HEK293 (cell line): ENCODE results near the gene SYDE1.

Source experiments
- CTCF ChIA-PET: fragments of 350-600 bp; formaldehyde crosslinking; extraction: SDS; loops from one replicate; lab custom pipeline; 2021; ENCODE audit warnings: antibody characterized with exemption; lab: Yijun Ruan, JAX
- POLR2A ChIA-PET: fragments of 300-600 bp; formaldehyde crosslinking; extraction: SDS; loops from one replicate; lab custom pipeline; 2020; ENCODE audit warnings: antibody characterized with exemption, inconsistent platforms; lab: Yijun Ruan, JAX
- H3K27ac ChIP-seq: fragments of 200-500 bp; sonication (Bioruptor generic); 2 replicates; pipeline ENCODE4 v1.5.1; 2014; ENCODE audit warnings: low read depth, low read length, control low read depth, inconsistent platforms; ENCODE audit errors: extremely low read depth
- H3K36me3 ChIP-seq, 2 experiments: fragments of 200-500 bp in 1 of 2; sonication (Bioruptor generic) in 1 of 2; 1 replicate in 1 of 2; 2 replicates in 1 of 2; pipeline ENCODE4 v1.5.1; 2014 to 2017; ENCODE audit warnings: inconsistent platforms in 2 of 2, low read length in 2 of 2; ENCODE audit not compliant: control insufficient read depth in 2 of 2, insufficient read depth in 1 of 2
- H3K4me1 ChIP-seq: fragments of 200-500 bp; sonication (Bioruptor generic); 2 replicates; pipeline ENCODE4 v1.5.1; 2014; ENCODE audit warnings: mild to moderate bottlenecking, low read length, inconsistent platforms; ENCODE audit not compliant: control insufficient read depth, insufficient read depth
- H3K4me3 ChIP-seq: 2 replicates; pipeline ENCODE4 v1.5.1; 2011; ENCODE audit warnings: low read depth, mild to moderate bottlenecking, control low read depth, low read length, moderate library complexity
- H3K9me3 ChIP-seq: fragments of 200-500 bp; sonication (Bioruptor generic); 2 replicates; pipeline ENCODE4 v1.5.1; 2014; ENCODE audit warnings: low read depth, low read length, inconsistent platforms; ENCODE audit not compliant: control insufficient read depth, insufficient read depth
- KLF1 ChIP-seq: fragments of 450-650 bp; formaldehyde crosslinking; IDR thresholded peaks from 2 replicates; pipeline ENCODE4 v1.5.1; 2016; ENCODE audit warnings: missing biosample characterization, missing genetic modification characterization
- KLF10 ChIP-seq: fragments of 450-650 bp; IDR thresholded peaks from 2 replicates; pipeline ENCODE4 v1.5.1; 2018; ENCODE audit warnings: missing biosample characterization, mild to moderate bottlenecking, missing genetic modification characterization
- KLF16 ChIP-seq: fragments of 450-650 bp; formaldehyde crosslinking; IDR thresholded peaks from 2 replicates; pipeline ENCODE4 v1.5.1; 2017; ENCODE audit warnings: missing biosample characterization, missing genetic modification characterization
- SCRT1 ChIP-seq: fragments of 450-650 bp; formaldehyde crosslinking; IDR thresholded peaks from 2 replicates; pipeline ENCODE4 v1.5.1; 2016; ENCODE audit warnings: missing biosample characterization, missing genetic modification characterization, borderline replicate concordance
- SCRT2 ChIP-seq: fragments of 450-650 bp; formaldehyde crosslinking; IDR thresholded peaks from 2 replicates; pipeline ENCODE4 v1.5.1; 2016; ENCODE audit warnings: missing biosample characterization, missing genetic modification characterization
- SETDB1 ChIP-seq: IDR thresholded peaks from one replicate; pipeline ENCODE4 v1.6.1; 2017; ENCODE audit warnings: mild to moderate bottlenecking, low read length, moderate library complexity, mixed read lengths; ENCODE audit not compliant: insufficient read length
- SP2 ChIP-seq: fragments of 450-650 bp; formaldehyde crosslinking; IDR thresholded peaks from 2 replicates; pipeline ENCODE4 v1.5.1; 2016; ENCODE audit warnings: missing biosample characterization, missing genetic modification characterization
- ZNF248 ChIP-seq: fragments of 450-650 bp; formaldehyde crosslinking; IDR thresholded peaks from 2 replicates; pipeline ENCODE4 v1.5.1; 2017; ENCODE audit warnings: missing biosample characterization, missing genetic modification characterization
- ZNF280D ChIP-seq: fragments of 450-650 bp; formaldehyde crosslinking; IDR thresholded peaks from 2 replicates; pipeline ENCODE4 v1.5.1; 2016; ENCODE audit warnings: missing biosample characterization, missing genetic modification characterization
- ZNF350 ChIP-seq: fragments of 450-650 bp; formaldehyde crosslinking; IDR thresholded peaks from 2 replicates; pipeline ENCODE4 v1.5.0; 2017; ENCODE audit warnings: missing biosample characterization, mild to moderate bottlenecking, missing genetic modification characterization
- ZNF488 ChIP-seq: fragments of 450-650 bp; formaldehyde crosslinking; IDR thresholded peaks from 2 replicates; pipeline ENCODE4 v1.5.1; 2016; ENCODE audit warnings: missing biosample characterization, missing genetic modification characterization
- ZNF830 ChIP-seq: fragments of 450-650 bp; IDR thresholded peaks from 2 replicates; pipeline ENCODE4 v1.5.0; 2018; ENCODE audit warnings: missing biosample characterization, missing genetic modification characterization, low read depth, mild to moderate bottlenecking, moderate library complexity

Gene SYDE1

GRCh38 chr19:15112385-15112784, 5.2 kb downstream of the SYDE1 start:
- H3K4me3 ChIP-seq: no peak overlapping the region
- H3K9me3 ChIP-seq: no peaks in the 10 kb centered on the region
- ChIA-PET CTCF (interaction anchor here (0.6 to 2.3 kb wide), 4 partner anchors 11 to 450 kb away, joined by 3 to 9 read pairs (median 6); a partner anchor contains a TSS), POLR2A (interaction anchor here (0.8 to 1.0 kb wide), 2 partner anchors 14 to 242 kb away, joined by 3 read pairs; no protein-coding TSS in a partner anchor)
- TF ChIP-seq KLF16 (tag by site-specific recombination) (no peak), ZNF830 (no peak), ZNF488 (no peak), KLF1 (tag by site-specific recombination) (no peak), SETDB1 (no peak), ZNF350 (no peak), KLF10 (tag by site-specific recombination) (no peak)
- H3K27ac ChIP-seq: no peak overlapping the region
- H3K36me3 ChIP-seq: peaks cover 0 to 75% of the 10 kb centered on the region in 2 experiments; a peak in 2 of 3 replicates
- H3K4me1 ChIP-seq: no peaks in the 10 kb centered on the region; the same call in 1 of the 2 replicates

DNA sequence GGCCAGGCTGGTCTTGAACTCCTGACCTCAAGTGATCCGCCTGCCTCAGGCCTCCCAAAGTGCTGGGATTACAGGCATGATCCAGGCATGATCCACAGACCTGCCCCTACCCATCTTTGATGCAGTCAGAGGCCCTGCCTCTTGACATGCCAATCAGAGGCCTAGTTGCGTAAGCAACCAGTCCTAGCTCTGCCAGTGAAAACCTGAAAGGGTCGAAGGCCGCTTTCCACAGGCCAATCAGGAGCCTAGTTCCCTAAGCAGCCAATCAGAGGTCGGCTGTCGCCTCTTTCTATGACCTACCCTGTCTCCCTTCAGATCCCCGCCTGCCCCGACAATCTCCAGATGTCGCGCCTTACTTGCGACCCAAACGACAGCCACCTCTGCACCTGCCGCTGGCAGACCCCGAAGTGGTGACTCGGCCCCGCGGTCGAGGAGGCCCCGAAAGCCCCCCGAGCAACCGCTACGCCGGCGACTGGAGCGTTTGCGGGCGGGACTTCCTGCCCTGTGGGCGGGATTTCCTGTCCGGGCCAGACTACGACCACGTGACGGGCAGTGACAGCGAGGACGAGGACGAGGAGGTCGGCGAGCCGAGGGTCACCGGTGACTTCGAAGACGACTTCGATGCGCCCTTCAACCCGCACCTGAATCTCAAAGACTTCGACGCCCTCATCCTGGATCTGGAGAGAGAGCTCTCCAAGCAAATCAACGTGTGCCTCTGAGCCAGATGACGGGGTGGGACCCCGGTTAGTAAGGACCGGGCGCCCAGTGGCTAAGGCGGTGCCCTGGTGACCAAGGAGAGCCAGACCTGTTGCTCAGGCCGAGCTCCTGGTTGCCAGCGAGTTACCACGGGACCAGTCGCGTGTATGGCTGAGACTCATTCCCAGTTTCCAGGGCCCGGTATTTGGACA, 6.3 kb downstream of the SYDE1 start:
- POLR2A ChIA-PET: interaction anchor here (0.6 to 0.8 kb wide), 3 partner anchors 12 to 241 kb away, joined by 3 to 4 read pairs (median 3); a partner anchor contains a TSS
- Histone ChIP-seq H3K4me3 (no peak overlapping the region), H3K4me1 (no peaks in the 10 kb centered on the region), H3K36me3 (peaks cover 0 to 84% of the 10 kb centered on the region in 2 experiments; a peak in 2 of 3 replicates), H3K9me3 (no peaks in the 10 kb centered on the region), H3K27ac (no peak overlapping the region)
- CTCF ChIA-PET: interaction anchor here (0.6 to 1.4 kb wide), 4 partner anchors 12 to 449 kb away, joined by 3 to 7 read pairs (median 4); a partner anchor contains a TSS
- TF ChIP-seq SP2 (tag by site-specific recombination) (peak; percentile 63), ZNF248 (tag by site-specific recombination) (no peak), SCRT1 (tag by site-specific recombination) (0 out of 2 replicates have a peak, but pooled peaks have one; percentile 14), SCRT2 (tag by site-specific recombination) (0 out of 2 replicates have a peak, but pooled peaks have one; percentile 50)

DNA sequence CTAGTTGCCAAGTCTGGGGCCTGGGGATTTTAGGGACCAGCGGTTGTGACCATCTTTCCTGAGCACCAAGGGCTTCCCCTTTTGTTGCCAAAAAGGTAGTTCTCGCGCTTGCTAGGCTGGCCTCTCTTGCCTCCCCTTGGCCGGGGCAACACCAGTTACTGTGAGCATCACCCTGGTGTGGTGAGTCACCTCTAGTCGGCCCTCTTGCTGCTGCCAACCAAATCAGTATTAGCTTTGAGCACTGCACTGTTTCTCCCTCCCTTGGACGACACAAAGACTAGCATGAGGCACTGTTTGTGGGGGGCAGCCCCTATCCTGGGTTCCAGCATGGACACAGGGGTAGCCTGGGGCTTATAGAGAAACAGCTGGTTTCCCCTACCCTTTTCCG, 6.9 kb downstream of the SYDE1 start:
- Histone ChIP-seq H3K4me1 (no peaks in the 10 kb centered on the region), H3K4me3 (no peak overlapping the region), H3K36me3 (peaks cover 0 to 91% of the 10 kb centered on the region in 2 experiments; a peak in 2 of 3 replicates), H3K9me3 (no peaks in the 10 kb centered on the region), H3K27ac (no peak overlapping the region)
- TF ChIP-seq ZNF280D (tag by site-specific recombination): no peak
- ChIA-PET CTCF (interaction anchor here (0.8 kb wide), 1 partner anchor 36 kb away, joined by 3 read pairs; no protein-coding TSS in a partner anchor), POLR2A (interaction anchor here (0.6 to 0.7 kb wide), 2 partner anchors 11 to 20 kb away, joined by 3 to 4 read pairs; a partner anchor contains a TSS)
